HepG2 (cell line): ENCODE data around the gene AP4S1. TPM values are rescaled to one million over a fixed set of nuclear protein-coding genes. Genes with fewer than 3 reads are reported as not detected.

Experiments used
- GPN1 ChIP-seq: sonication (generic); formaldehyde crosslinking; IDR thresholded peaks from 2 replicates; pipeline ENCODE4 v1.5.1; 2020; ENCODE audit warnings: missing genetic modification reagents, borderline replicate concordance
- HCFC1 ChIP-seq: fragments of 150-350 bp; IDR thresholded peaks from 2 replicates; pipeline ENCODE4 v1.6.1; 2014; ENCODE audit warnings: low read depth, low read length
- HNF1A ChIP-seq, 2 experiments: sonication (generic) in 1 of 2; formaldehyde crosslinking in 1 of 2; IDR thresholded peaks; 2 replicates each; pipeline versions ENCODE4 v1.4.0 to v1.6.1; 2016 to 2020; ENCODE audit warnings: borderline replicate concordance in 1 of 2, low read depth in 1 of 2, mild to moderate bottlenecking in 1 of 2, missing genetic modification reagents in 1 of 2
- HNF4A ChIP-seq: sonication (generic); formaldehyde crosslinking; IDR thresholded peaks from 2 replicates; pipeline ENCODE4 v1.4.0; 2020; ENCODE audit warnings: missing genetic modification reagents
- KAT2B ChIP-seq: fragments of 150-350 bp; IDR thresholded peaks from 2 replicates; pipeline ENCODE4 v1.6.1; 2014; ENCODE audit warnings: low read depth, low read length, borderline replicate concordance
- KLF12 ChIP-seq: sonication (generic); formaldehyde crosslinking; IDR thresholded peaks from 2 replicates; pipeline ENCODE4 v1.4.0; 2020; ENCODE audit warnings: missing genetic modification reagents, borderline replicate concordance
- MAFF ChIP-seq: IDR thresholded peaks from 2 replicates; pipeline ENCODE4 v1.6.1; 2011; ENCODE audit warnings: low read depth, low read length, improper control_type of control experiment
- MEF2D ChIP-seq: sonication (generic); formaldehyde crosslinking; IDR thresholded peaks from 2 replicates; pipeline ENCODE4 v1.5.1; 2020; ENCODE audit warnings: mild to moderate bottlenecking, missing genetic modification reagents
- MLXIP ChIP-seq: sonication (generic); formaldehyde crosslinking; IDR thresholded peaks from 2 replicates; pipeline ENCODE4 v1.9.0; 2021; ENCODE audit warnings: missing genetic modification reagents, borderline replicate concordance
- NCOA1 ChIP-seq: sonication (generic); formaldehyde crosslinking; IDR thresholded peaks from 2 replicates; pipeline ENCODE4 v1.9.0; 2021; ENCODE audit warnings: missing genetic modification reagents
- NFE2L2 ChIP-seq: fragments of 150-350 bp; IDR thresholded peaks from 2 replicates; pipeline ENCODE4 v1.6.1; 2014; ENCODE audit warnings: low read length
- PHF21A ChIP-seq: sonication (generic); formaldehyde crosslinking; IDR thresholded peaks from 2 replicates; pipeline ENCODE4 v1.5.0; 2020; ENCODE audit warnings: mild to moderate bottlenecking, missing genetic modification reagents
- RCOR2 ChIP-seq: IDR thresholded peaks from 2 replicates; pipeline ENCODE4 v1.6.1; 2016; ENCODE audit warnings: missing biosample characterization, missing genetic modification reagents
- RORA ChIP-seq: sonication (generic); formaldehyde crosslinking; IDR thresholded peaks from 2 replicates; pipeline ENCODE4 v1.5.0; 2020; ENCODE audit warnings: mild to moderate bottlenecking, missing genetic modification reagents, moderate library complexity
- YY1 ChIP-seq: IDR thresholded peaks from 2 replicates; pipeline ENCODE4 v1.6.1; 2011; ENCODE audit warnings: low read length, low read depth, moderate library complexity, mild to moderate bottlenecking; ENCODE audit not compliant: insufficient read depth, insufficient replicate concordance
- ZBTB1 ChIP-seq: sonication (generic); formaldehyde crosslinking; IDR thresholded peaks from 2 replicates; pipeline ENCODE4 v1.4.0; 2020; ENCODE audit warnings: missing genetic modification reagents, borderline replicate concordance
- ZBTB3 ChIP-seq: sonication (generic); formaldehyde crosslinking; IDR thresholded peaks from 2 replicates; pipeline ENCODE4 v1.4.0; 2020; ENCODE audit warnings: low read depth, mild to moderate bottlenecking, moderate library complexity, missing genetic modification reagents, borderline replicate concordance
- ZNF235 ChIP-seq: sonication (generic); formaldehyde crosslinking; IDR thresholded peaks from 2 replicates; pipeline ENCODE4 v1.8.1; 2023; ENCODE audit warnings: mild to moderate bottlenecking, missing genetic modification reagents, borderline replicate concordance
- ZNF331 ChIP-seq: sonication (generic); formaldehyde crosslinking; IDR thresholded peaks from 2 replicates; pipeline ENCODE4 v1.4.0; 2020; ENCODE audit warnings: missing genetic modification reagents
- ZNF383 ChIP-seq: sonication (generic); formaldehyde crosslinking; IDR thresholded peaks from 2 replicates; pipeline ENCODE4 v1.4.0; 2020; ENCODE audit warnings: missing genetic modification reagents, mild to moderate bottlenecking, borderline replicate concordance
- ZNF510 ChIP-seq: sonication (generic); formaldehyde crosslinking; IDR thresholded peaks from 2 replicates; pipeline ENCODE4 v1.4.0; 2020; ENCODE audit warnings: low read depth, mild to moderate bottlenecking, missing genetic modification reagents
- ZNF557 ChIP-seq: sonication (generic); formaldehyde crosslinking; IDR thresholded peaks from 2 replicates; pipeline ENCODE4 v1.4.0; 2020; ENCODE audit warnings: missing genetic modification reagents
- polyA plus RNA-seq, 8 experiments: library from polyadenylated mRNA; depleted of rRNA in 3 of 8; stranded (reverse) in 7 of 8; unstranded in 1 of 8; fragments of >200 nt; fragmentation: Illumina TruSeq in 4 of 8; extraction: Trizol in 4 of 8; gene quantifications; 2 replicates each; pipeline versions ENCODE4 v1.2.1 to v1.2.3, GENCODE V29; 2011 to 2016; ENCODE audit warnings: low read depth in 4 of 8, missing spikeins in 1 of 8, mixed read lengths in 1 of 8; ENCODE audit not compliant: insufficient read depth in 1 of 8
- total RNA-seq, 5 experiments: library from RNA; depleted of rRNA; stranded (reverse); fragments of >200 nt; fragmentation: Illumina TruSeq; extraction: Trizol; gene quantifications; 2 replicates each; pipeline ENCODE4 v1.2.3, GENCODE V29; 2016; ENCODE audit warnings: low read depth in 1 of 5

Gene AP4S1
- total and polyA plus RNA-seq, 2 of the 13 experiments (the other 11 are each of a cell fraction or from before 2014, with no cell fraction given), result 3.9 to 21.1 TPM

DNA sequence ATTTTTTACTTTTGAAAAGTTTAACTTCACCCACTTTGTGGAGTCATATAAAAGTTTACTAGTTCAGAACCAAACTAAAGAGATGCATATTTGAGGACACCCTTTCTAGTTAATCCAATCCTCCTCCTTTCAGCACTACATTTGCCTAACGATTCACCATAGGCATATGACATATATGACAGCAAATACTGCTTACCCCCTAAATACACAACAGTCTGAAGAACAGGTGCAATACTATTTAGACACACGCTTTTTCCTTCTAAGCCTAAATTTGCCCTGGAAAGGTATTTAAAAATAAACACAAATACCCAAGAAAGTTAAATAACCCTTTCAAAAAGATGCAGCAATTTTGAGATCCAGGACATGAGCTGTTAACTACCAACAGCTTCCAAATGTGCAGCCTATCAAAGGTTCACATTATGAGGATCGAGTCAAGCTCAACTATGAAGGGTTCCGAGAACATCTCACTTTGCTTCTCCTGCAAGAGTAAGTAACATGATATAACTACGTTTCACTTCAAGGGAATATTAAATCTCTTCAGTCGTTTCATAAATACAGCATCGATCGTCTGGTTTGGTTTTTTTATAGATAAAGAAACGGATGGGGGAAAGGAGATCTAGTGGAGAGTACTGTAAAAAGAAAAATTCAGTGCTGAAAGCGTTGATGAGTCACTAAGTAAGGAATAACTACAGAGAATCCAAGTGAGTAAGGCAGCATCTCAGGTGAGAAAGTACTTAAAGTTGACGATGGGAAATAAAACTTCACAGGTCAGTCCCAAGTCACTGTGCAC, 677 bp upstream of the AP4S1 start (continued):
- TF ChIP-seq MLXIP (CRISPR knock-in tag), result 0 out of 2 replicates have a peak, but pooled peaks have one; percentile 3
- TF ChIP-seq GPN1 (CRISPR knock-in tag), result no peak
- TF ChIP-seq RORA (CRISPR knock-in tag), result no peak
- 0 out of 2 replicates have a peak, but pooled peaks have one; percentile 35 for TF ChIP-seq ZNF510
- TF ChIP-seq NCOA1 (CRISPR knock-in tag), result no peak
- no peak for TF ChIP-seq PHF21A (CRISPR knock-in tag)
- TF ChIP-seq KLF12 (CRISPR knock-in tag), result peak; percentile 17
- TF ChIP-seq YY1, result peak; percentile 10
- no peak for TF ChIP-seq ZNF235 (CRISPR knock-in tag)
- TF ChIP-seq NFE2L2, result no peak; the same call in 1 of the 2 replicates
- peak; percentile 16; the same call in 1 of the 2 replicates for TF ChIP-seq HNF1A (IDR thresholded peaks at IDR 0.05; ENCODE audit: low read depth)
- TF ChIP-seq HNF1A (CRISPR knock-in tag; IDR thresholded peaks at IDR 0.05; ENCODE audit: borderline replicate concordance), result no peak
- no peak for TF ChIP-seq RCOR2 (CRISPR knock-in tag)
- TF ChIP-seq HNF4A (CRISPR knock-in tag), result no peak
- no peak for TF ChIP-seq ZNF331 (CRISPR knock-in tag)
- no peak for TF ChIP-seq ZBTB3 (CRISPR knock-in tag)
- no peak for TF ChIP-seq KAT2B
- TF ChIP-seq ZBTB1 (CRISPR knock-in tag), result no peak
- no peak for TF ChIP-seq ZNF557 (CRISPR knock-in tag)
- no peak for TF ChIP-seq MAFF
- peak; percentile 44; the same call in 1 of the 2 replicates for TF ChIP-seq MEF2D
- TF ChIP-seq ZNF383, result no peak
- no peak for TF ChIP-seq HCFC1
